ENCODE measurements around the gene NHP2.

DNA sequence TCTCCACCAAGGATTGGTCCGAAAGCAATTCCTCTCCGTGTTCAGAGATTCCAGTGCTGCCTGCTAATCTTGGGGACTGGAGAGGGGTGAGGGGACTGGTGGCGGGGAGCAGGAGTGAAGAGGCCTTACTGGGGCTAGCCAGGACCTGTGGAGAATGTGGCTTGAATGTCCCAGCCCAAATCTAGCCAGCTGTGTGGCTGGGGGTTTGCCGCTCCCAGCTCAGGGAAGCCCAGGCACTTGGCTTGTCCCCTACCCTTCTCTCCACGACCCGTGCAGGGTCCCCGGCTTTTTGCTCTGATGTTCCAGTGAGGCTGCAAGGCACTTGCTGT lies 37.9 kb downstream of the NHP2 start:
- TF ChIP-seq CTCF (IDR thresholded peaks at IDR 0.05), result no peak
- TF ChIP-seq POLR2A (IDR thresholded peaks at IDR 0.05), result no peak

Data from heart left ventricle (tissue), 13 donors.